GM18907 (cell line): Measurements from ENCODE around the gene KCTD14.

ENCODE experiments used
- ATAC-seq: cut with Tn5 transposase; IDR thresholded peaks from one replicate; pipeline ENCODE4 v1.9.1; 2021; ENCODE audit warnings: mild to moderate bottlenecking, moderate library complexity; ENCODE audit not compliant: unreplicated experiment

Gene KCTD14

GRCh38 chr11:77967121-77967520 lies 56.0 kb downstream of the KCTD14 start:
- no peak for ATAC-seq

DNA sequence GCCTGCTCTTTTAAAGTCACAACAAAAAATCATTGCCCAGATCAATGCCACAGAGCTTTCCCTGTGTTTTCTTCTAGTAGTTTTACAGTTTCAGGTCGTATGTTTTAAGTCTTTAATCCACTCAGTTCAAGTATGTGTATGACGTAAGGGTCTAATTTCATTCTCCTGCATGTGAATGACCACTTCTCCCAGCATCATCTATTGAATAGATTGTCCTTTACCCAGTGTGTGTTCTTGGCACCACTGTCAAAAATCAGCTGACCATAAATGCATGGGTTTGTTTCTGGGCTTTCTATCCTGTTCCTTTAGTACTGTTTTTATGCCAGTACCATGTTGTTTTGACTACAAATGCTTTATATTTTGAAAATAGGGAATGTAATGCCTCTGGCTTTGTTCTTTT lies 56.7 kb downstream of the KCTD14 start:
- no peak for ATAC-seq
